ENCODE results near the gene ENOPH1. TPM values are rescaled to one million over a fixed set of nuclear protein-coding genes. Genes with fewer than 3 reads are reported as not detected.

The ENOPH1 gene
- total and polyA plus RNA-seq, 9 of the 15 experiments (the other 6 are each of a cell fraction or from before 2014, with no cell fraction given) = 29.8 to 71.4 (median 48.9) TPM

GRCh38 chr4:82489076-82489475 is 58.7 kb downstream of the ENOPH1 start:
- in situ Hi-C loops (cut with MboI) (no loop called here), intact Hi-C loops (cut with micrococcal nuclease) (no loop called here)
- no TSS peak for BruUV-seq (replicated peaks)
- 0% methylated on average over 1 of the region's 1 CpG for WGBS (ENCODE audit: insufficient coverage, low coverage, missing lambda C conversion rate)
- ChIA-PET CTCF (ENCODE audit: low intra/inter-chr PET ratio) (interaction anchor here (0.6 kb wide), 1 partner anchor 16 kb away, joined by 3 read pairs; no protein-coding TSS in a partner anchor), POLR2A (interaction anchor here (1.3 kb wide), 1 partner anchor 12 kb away, joined by 5 read pairs; no protein-coding TSS in a partner anchor)
- H3K27ac ChIP-seq (ENCODE audit: extremely low read depth, low read depth, low read length) = no peak overlapping the region
- H3K9me1 ChIP-seq (ENCODE audit: control insufficient read depth, insufficient read depth, low read length) = no peaks in the 10 kb centered on the region
- no peaks in the 10 kb centered on the region for H3K36me3 ChIP-seq (ENCODE audit: control insufficient read depth, insufficient read depth, low read length)
- no peaks in the 10 kb centered on the region for H3K4me1 ChIP-seq (replicated peaks in 1 of 2; ENCODE audit: control insufficient read depth in 2 of 2, insufficient read depth in 2 of 2, low read length in 2 of 2)
- H3K79me2 ChIP-seq (ENCODE audit: control insufficient read depth, insufficient read depth, low read length) = no peaks in the 10 kb centered on the region
- H3K27me3 ChIP-seq (ENCODE audit: control insufficient read depth in 2 of 2, insufficient read depth in 2 of 2, low read length in 2 of 2) = peaks cover 28 to 29% of the 10 kb centered on the region in 2 experiments
- no peak overlapping the region for H3K4me3 ChIP-seq
- no peak overlapping the region for H3K4me2 ChIP-seq (ENCODE audit: insufficient read depth, low read length)
- H3K9me3 ChIP-seq (replicated peaks; ENCODE audit: control insufficient read depth, insufficient read depth, low read depth, low read length) = no peaks in the 10 kb centered on the region
- TF ChIP-seq BRF1 (IDR thresholded peaks at IDR 0.05; ENCODE audit: borderline replicate concordance, extremely low read depth, insufficient read length) = no peak
- no peak for TF ChIP-seq NBN (IDR thresholded peaks at IDR 0.05; ENCODE audit: low read depth)
- TF ChIP-seq SNRNP70 (optimal IDR thresholded peaks at IDR 0.05; ENCODE audit: low read depth, low read length) = no peak
- TF ChIP-seq RUNX1 (IDR thresholded peaks at IDR 0.05; ENCODE audit: low read depth) = no peak
- no peak for FAIRE-seq
- DNase-seq (ENCODE audit: extremely low read depth in 1 of 4, low spot score in 3 of 4) = no peak
- no peak overlapping the region for H2AFZ ChIP-seq (ENCODE audit: low read depth, low read length)
- no peak for ATAC-seq
- H4K20me1 ChIP-seq (replicated peaks; ENCODE audit: control insufficient read depth, insufficient read depth, low read length) = no peaks in the 10 kb centered on the region
- no peak overlapping the region for H3K9ac ChIP-seq (ENCODE audit: insufficient read depth in 1 of 2, low read depth in 2 of 2, low read length in 2 of 2)

GRCh38 chr4:82489987-82490386 is 59.6 kb downstream of the ENOPH1 start:
- H3K27me3 ChIP-seq (ENCODE audit: control insufficient read depth in 2 of 2, insufficient read depth in 2 of 2, low read length in 2 of 2) = peaks cover 24 to 26% of the 10 kb centered on the region in 2 experiments; a peak in 4 of 5 replicates
- no peak for ATAC-seq
- no peaks in the 10 kb centered on the region for H3K79me2 ChIP-seq (ENCODE audit: control insufficient read depth, insufficient read depth, low read length)
- no peak overlapping the region for H3K4me3 ChIP-seq
- H3K9me3 ChIP-seq (replicated peaks; ENCODE audit: control insufficient read depth, insufficient read depth, low read depth, low read length) = no peaks in the 10 kb centered on the region
- H4K20me1 ChIP-seq (replicated peaks; ENCODE audit: control insufficient read depth, insufficient read depth, low read length) = no peaks in the 10 kb centered on the region
- CTCF ChIA-PET (ENCODE audit: low intra/inter-chr PET ratio) = no interaction called here
- no peak for FAIRE-seq
- H3K27ac ChIP-seq (ENCODE audit: extremely low read depth, low read depth, low read length) = no peak overlapping the region
- POLR2A ChIA-PET = interaction anchor here (1.3 kb wide), 1 partner anchor 11 kb away, joined by 5 read pairs; no protein-coding TSS in a partner anchor
- WGBS (ENCODE audit: insufficient coverage, low coverage, missing lambda C conversion rate) = 0% methylated on average over 8 of the region's 8 CpGs
- no peak overlapping the region for H3K9ac ChIP-seq (ENCODE audit: insufficient read depth in 1 of 2, low read depth in 2 of 2, low read length in 2 of 2)
- in situ Hi-C loops (cut with MboI) = no loop called here
- no peaks in the 10 kb centered on the region for H3K9me1 ChIP-seq (ENCODE audit: control insufficient read depth, insufficient read depth, low read length)
- no peaks in the 10 kb centered on the region for H3K36me3 ChIP-seq (ENCODE audit: control insufficient read depth, insufficient read depth, low read length)
- no peak overlapping the region for H3K4me2 ChIP-seq (ENCODE audit: insufficient read depth, low read length)
- H3K4me1 ChIP-seq (replicated peaks in 1 of 2; ENCODE audit: control insufficient read depth in 2 of 2, insufficient read depth in 2 of 2, low read length in 2 of 2) = no peaks in the 10 kb centered on the region
- DNase-seq (ENCODE audit: extremely low read depth in 1 of 4, low spot score in 3 of 4) = no peak
- no TSS peak for BruUV-seq (replicated peaks)
- intact Hi-C loops (cut with micrococcal nuclease) = no loop called here
- H2AFZ ChIP-seq (ENCODE audit: low read depth, low read length) = no peak overlapping the region
- TF ChIP-seq CREBBP (IDR thresholded peaks at IDR 0.05; ENCODE audit: low read depth, low read length) (no peak), CSDE1 (IDR thresholded peaks at IDR 0.05) (no peak), CEBPG (CRISPR knock-in tag; IDR thresholded peaks at IDR 0.05) (no peak), CEBPG (tag; conservative IDR thresholded peaks at IDR 0.05 in 1 of 2, IDR thresholded peaks at IDR 0.05 in 1 of 2) (no peak), SRSF3 (IDR thresholded peaks at IDR 0.05; ENCODE audit: insufficient read depth, low read length) (no peak), MYNN (IDR thresholded peaks at IDR 0.05) (no peak), MYNN (CRISPR knock-in tag; IDR thresholded peaks at IDR 0.05) (no peak), RCOR1 (IDR thresholded peaks at IDR 0.05; ENCODE audit: borderline replicate concordance in 1 of 2, low read depth in 2 of 2, low read length in 2 of 2) (no peak), ZNF140 (CRISPR knock-in tag; IDR thresholded peaks at IDR 0.05) (no peak), KDM2B (CRISPR knock-in tag; IDR thresholded peaks at IDR 0.05) (no peak)
- TF ChIP-seq, protein P1, sequence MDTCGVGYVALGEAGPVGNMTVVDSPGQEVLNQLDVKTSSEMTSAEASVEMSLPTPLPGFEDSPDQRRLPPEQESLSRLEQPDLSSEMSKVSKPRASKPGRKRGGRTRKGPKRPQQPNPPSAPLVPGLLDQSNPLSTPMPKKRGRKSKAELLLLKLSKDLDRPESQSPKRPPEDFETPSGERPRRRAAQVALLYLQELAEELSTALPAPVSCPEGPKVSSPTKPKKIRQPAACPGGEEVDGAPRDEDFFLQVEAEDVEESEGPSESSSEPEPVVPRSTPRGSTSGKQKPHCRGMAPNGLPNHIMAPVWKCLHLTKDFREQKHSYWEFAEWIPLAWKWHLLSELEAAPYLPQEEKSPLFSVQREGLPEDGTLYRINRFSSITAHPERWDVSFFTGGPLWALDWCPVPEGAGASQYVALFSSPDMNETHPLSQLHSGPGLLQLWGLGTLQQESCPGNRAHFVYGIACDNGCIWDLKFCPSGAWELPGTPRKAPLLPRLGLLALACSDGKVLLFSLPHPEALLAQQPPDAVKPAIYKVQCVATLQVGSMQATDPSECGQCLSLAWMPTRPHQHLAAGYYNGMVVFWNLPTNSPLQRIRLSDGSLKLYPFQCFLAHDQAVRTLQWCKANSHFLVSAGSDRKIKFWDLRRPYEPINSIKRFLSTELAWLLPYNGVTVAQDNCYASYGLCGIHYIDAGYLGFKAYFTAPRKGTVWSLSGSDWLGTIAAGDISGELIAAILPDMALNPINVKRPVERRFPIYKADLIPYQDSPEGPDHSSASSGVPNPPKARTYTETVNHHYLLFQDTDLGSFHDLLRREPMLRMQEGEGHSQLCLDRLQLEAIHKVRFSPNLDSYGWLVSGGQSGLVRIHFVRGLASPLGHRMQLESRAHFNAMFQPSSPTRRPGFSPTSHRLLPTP (IDR thresholded peaks at IDR 0.05; ENCODE audit: borderline replicate concordance, extremely low read depth, insufficient read length) = no peak
